Neural cell (in vitro differentiated cells): ENCODE data around the gene ATP1A2. TPM values are rescaled to one million over a fixed set of nuclear protein-coding genes. Genes with fewer than 3 reads are reported as not detected.

Source experiments
- H2AFZ ChIP-seq: fragments of 200-600, 300-800 bp; sonication (generic), shearing (Covaris generic); 2 replicates; pipeline ENCODE4 v1.6.0; 2014; ENCODE audit warnings: low read depth, mild to moderate bottlenecking, antibody characterized with exemption, low read length, moderate library complexity
- H3F3A ChIP-seq: fragments of 200-600 bp; shearing (Covaris generic); 2 replicates; pipeline ENCODE4 v1.6.1; 2016; ENCODE audit warnings: mild to moderate bottlenecking, moderate library complexity, mixed read lengths, antibody characterized with exemption, low read length; ENCODE audit not compliant: insufficient read depth, poor library complexity, severe bottlenecking
- H3K27ac ChIP-seq: fragments of 200-600, 300-800 bp; sonication (generic), shearing (Covaris generic); 2 replicates; pipeline ENCODE4 v1.5.1; 2014; ENCODE audit warnings: mild to moderate bottlenecking, low read length, moderate library complexity
- H3K27me3 ChIP-seq: fragments of 300-800, 200-600 bp; sonication (generic), shearing (Covaris generic); 2 replicates; pipeline ENCODE4 v1.6.0; 2014; ENCODE audit warnings: mild to moderate bottlenecking, low read depth, low read length, moderate library complexity; ENCODE audit not compliant: insufficient read depth
- H3K36me3 ChIP-seq: fragments of 300-800, 200-600 bp; sonication (generic), shearing (Covaris generic); 2 replicates; pipeline ENCODE4 v1.5.1; 2014; ENCODE audit warnings: mild to moderate bottlenecking, antibody characterized with exemption, low read length, moderate library complexity; ENCODE audit not compliant: insufficient read depth
- H3K4me2 ChIP-seq: fragments of 300-800, 200-600 bp; sonication (generic), shearing (Covaris generic); 2 replicates; pipeline ENCODE4 v1.6.0; 2014; ENCODE audit warnings: mild to moderate bottlenecking, low read length
- H3K4me3 ChIP-seq: fragments of 300-800, 200-600 bp; sonication (generic), shearing (Covaris generic); 2 replicates; pipeline ENCODE4 v1.5.1; 2014; ENCODE audit warnings: mild to moderate bottlenecking, low read length, moderate library complexity
- H3K79me2 ChIP-seq: fragments of 200-600 bp; shearing (Covaris generic); replicated peaks from 2 replicates; pipeline ENCODE4 v1.6.0; 2014; ENCODE audit warnings: mild to moderate bottlenecking, low read length, moderate library complexity; ENCODE audit not compliant: insufficient read depth
- H3K9ac ChIP-seq: fragments of 300-800, 200-600 bp; sonication (generic), shearing (Covaris generic); 2 replicates; pipeline ENCODE4 v1.6.1; 2016; ENCODE audit warnings: mild to moderate bottlenecking, low read length, mixed read lengths
- H3K9me2 ChIP-seq: fragments of 200-600 bp; shearing (Covaris generic); 2 replicates; pipeline ENCODE4 v1.6.1; 2016; ENCODE audit warnings: mild to moderate bottlenecking, low read length, mixed read lengths; ENCODE audit not compliant: insufficient read depth
- H3K9me3 ChIP-seq: fragments of 200-600, 300-800 bp; sonication (generic), shearing (Covaris generic); 2 replicates; pipeline ENCODE4 v1.6.1; 2016; ENCODE audit warnings: mild to moderate bottlenecking, mixed run types, low read length, moderate library complexity, mixed read lengths
- H4K20me1 ChIP-seq: fragments of 200-600 bp; shearing (Covaris generic); 2 replicates; pipeline ENCODE4 v1.6.1; 2016; ENCODE audit warnings: mild to moderate bottlenecking, mixed run types; ENCODE audit not compliant: insufficient read depth
- EP300 ChIP-seq: fragments of 450-650 bp; conservative IDR thresholded peaks from 2 replicates; pipeline ENCODE4 v1.6.1; 2014; ENCODE audit warnings: antibody characterized with exemption, mild to moderate bottlenecking, moderate library complexity; ENCODE audit not compliant: poor library complexity, severe bottlenecking
- EZH2 ChIP-seq: fragments of 200-600, 300-800 bp; shearing (Covaris generic), sonication (generic); IDR thresholded peaks from 2 replicates; pipeline ENCODE4 v1.6.1; 2014; ENCODE audit warnings: antibody characterized with exemption, low read length, borderline replicate concordance, mild to moderate bottlenecking; ENCODE audit not compliant: insufficient read depth, poor library complexity, severe bottlenecking
- MXI1 ChIP-seq: fragments of 450-650 bp; conservative IDR thresholded peaks from 2 replicates; pipeline ENCODE4 v1.6.1; 2014; ENCODE audit warnings: antibody characterized with exemption, mild to moderate bottlenecking; ENCODE audit not compliant: poor library complexity, severe bottlenecking
- POLR2AphosphoS5 ChIP-seq: IDR thresholded peaks from 2 replicates; pipeline ENCODE4 v1.6.1; 2012
- RAD21 ChIP-seq: fragments of 450-650 bp; conservative IDR thresholded peaks from 2 replicates; pipeline ENCODE4 v1.6.1; 2014; ENCODE audit warnings: antibody characterized with exemption, mild to moderate bottlenecking, moderate library complexity
- REST ChIP-seq: IDR thresholded peaks from 2 replicates; pipeline ENCODE4 v1.6.1; 2012; ENCODE audit warnings: borderline replicate concordance
- SMC3 ChIP-seq: fragments of 450-650 bp; conservative IDR thresholded peaks from 2 replicates; pipeline ENCODE4 v1.6.1; 2014; ENCODE audit warnings: antibody characterized with exemption, mild to moderate bottlenecking, moderate library complexity; ENCODE audit not compliant: poor library complexity
- TAF1 ChIP-seq: IDR thresholded peaks from 2 replicates; pipeline ENCODE4 v1.6.1; 2012; ENCODE audit warnings: low read depth
- polyA plus RNA-seq: library from polyadenylated mRNA; depleted of rRNA; stranded (reverse); fragments of >200 nt; gene quantifications from 2 replicates; pipeline ENCODE4 v1.2.3, GENCODE V29; 2014
- TF ChIP-seq, protein P1 (sequence below): fragments of 450-650 bp; IDR thresholded peaks from 2 replicates; pipeline ENCODE4 v1.5.1; 2014; ENCODE audit warnings: antibody characterized with exemption, mild to moderate bottlenecking, moderate library complexity; ENCODE audit not compliant: poor library complexity, severe bottlenecking

The ATP1A2 gene
- polyA plus RNA-seq, 1 donor from 2014 or later, result 0.12 TPM

DNA sequence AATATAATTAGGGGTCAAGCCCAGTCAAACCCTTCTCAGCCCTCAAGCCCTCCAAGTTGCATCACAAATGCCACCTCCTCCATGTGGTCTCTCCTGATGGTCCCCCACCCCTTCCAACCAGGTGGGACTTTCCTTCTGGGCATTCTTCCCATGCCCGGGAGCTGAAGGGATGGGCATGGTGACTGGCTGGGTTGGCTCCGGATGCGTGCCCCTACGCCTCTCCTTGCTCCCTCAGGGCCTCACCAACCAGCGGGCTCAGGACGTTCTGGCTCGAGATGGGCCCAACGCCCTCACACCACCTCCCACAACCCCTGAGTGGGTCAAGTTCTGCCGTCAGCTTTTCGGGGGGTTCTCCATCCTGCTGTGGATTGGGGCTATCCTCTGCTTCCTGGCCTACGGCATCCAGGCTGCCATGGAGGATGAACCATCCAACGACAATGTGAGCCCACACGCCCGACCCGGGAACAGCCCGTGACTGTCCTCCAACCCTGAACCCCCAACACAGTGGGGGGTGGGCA is 7.5 kb downstream of the ATP1A2 start:
- no peaks in the 10 kb centered on the region for H3K9me2 ChIP-seq
- no peak for TF ChIP-seq MXI1
- no peak for TF ChIP-seq TAF1
- TF ChIP-seq RAD21, result no peak
- no peak for TF ChIP-seq EZH2
- no peak for TF ChIP-seq REST
- TF ChIP-seq SMC3, result no peak
- TF ChIP-seq, protein P1, sequence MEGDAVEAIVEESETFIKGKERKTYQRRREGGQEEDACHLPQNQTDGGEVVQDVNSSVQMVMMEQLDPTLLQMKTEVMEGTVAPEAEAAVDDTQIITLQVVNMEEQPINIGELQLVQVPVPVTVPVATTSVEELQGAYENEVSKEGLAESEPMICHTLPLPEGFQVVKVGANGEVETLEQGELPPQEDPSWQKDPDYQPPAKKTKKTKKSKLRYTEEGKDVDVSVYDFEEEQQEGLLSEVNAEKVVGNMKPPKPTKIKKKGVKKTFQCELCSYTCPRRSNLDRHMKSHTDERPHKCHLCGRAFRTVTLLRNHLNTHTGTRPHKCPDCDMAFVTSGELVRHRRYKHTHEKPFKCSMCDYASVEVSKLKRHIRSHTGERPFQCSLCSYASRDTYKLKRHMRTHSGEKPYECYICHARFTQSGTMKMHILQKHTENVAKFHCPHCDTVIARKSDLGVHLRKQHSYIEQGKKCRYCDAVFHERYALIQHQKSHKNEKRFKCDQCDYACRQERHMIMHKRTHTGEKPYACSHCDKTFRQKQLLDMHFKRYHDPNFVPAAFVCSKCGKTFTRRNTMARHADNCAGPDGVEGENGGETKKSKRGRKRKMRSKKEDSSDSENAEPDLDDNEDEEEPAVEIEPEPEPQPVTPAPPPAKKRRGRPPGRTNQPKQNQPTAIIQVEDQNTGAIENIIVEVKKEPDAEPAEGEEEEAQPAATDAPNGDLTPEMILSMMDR, result no peak
- TF ChIP-seq POLR2AphosphoS5, result no peak
- TF ChIP-seq EP300, result no peak
- no peaks in the 10 kb centered on the region for H3F3A ChIP-seq
- no peaks in the 10 kb centered on the region for H3K79me2 ChIP-seq
- H2AFZ ChIP-seq, result no peak overlapping the region
- no peak overlapping the region for H3K9ac ChIP-seq
- H3K27me3 ChIP-seq, result no peaks in the 10 kb centered on the region
- H3K4me3 ChIP-seq, result no peak overlapping the region
- H3K27ac ChIP-seq, result no peak overlapping the region
- no peak overlapping the region for H3K4me2 ChIP-seq
- H3K9me3 ChIP-seq, result no peaks in the 10 kb centered on the region
- H3K36me3 ChIP-seq, result no peaks in the 10 kb centered on the region
- no peaks in the 10 kb centered on the region for H4K20me1 ChIP-seq

DNA sequence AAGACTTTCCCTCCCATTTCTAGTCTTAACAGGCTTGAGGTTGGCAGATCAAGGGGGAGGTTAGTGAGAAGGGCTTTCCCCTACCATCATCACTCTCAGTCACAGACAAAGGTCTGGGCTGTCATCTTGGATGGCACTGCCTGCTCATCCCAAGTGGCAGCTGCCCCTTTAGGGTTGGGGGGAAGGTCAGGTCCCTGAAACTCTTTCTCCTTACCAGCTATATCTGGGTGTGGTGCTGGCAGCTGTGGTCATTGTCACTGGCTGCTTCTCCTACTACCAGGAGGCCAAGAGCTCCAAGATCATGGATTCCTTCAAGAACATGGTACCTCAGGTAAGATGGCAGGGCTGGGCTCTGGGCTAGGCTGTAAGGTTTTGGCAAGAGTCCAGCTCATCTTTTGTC is 8.2 kb downstream of the ATP1A2 start:
- H3F3A ChIP-seq, result no peaks in the 10 kb centered on the region
- H3K27ac ChIP-seq, result no peak overlapping the region
- TF ChIP-seq REST (no peak), TAF1 (no peak), SMC3 (no peak), EP300 (no peak), EZH2 (no peak), RAD21 (no peak), POLR2AphosphoS5 (no peak), MXI1 (no peak)
- TF ChIP-seq, protein P1, result no peak
- no peaks in the 10 kb centered on the region for H3K9me3 ChIP-seq
- H4K20me1 ChIP-seq, result no peaks in the 10 kb centered on the region
- H3K9me2 ChIP-seq, result no peaks in the 10 kb centered on the region
- no peak overlapping the region for H3K4me3 ChIP-seq
- H3K27me3 ChIP-seq, result no peaks in the 10 kb centered on the region
- H3K36me3 ChIP-seq, result no peaks in the 10 kb centered on the region
- H2AFZ ChIP-seq, result no peak overlapping the region
- H3K79me2 ChIP-seq, result no peaks in the 10 kb centered on the region
- no peak overlapping the region for H3K9ac ChIP-seq
- H3K4me2 ChIP-seq, result no peak overlapping the region
